Peyer's patch (tissue), 4 donors: ENCODE results near the gene LEPR. TPM values are rescaled to one million over a fixed set of nuclear protein-coding genes. Genes with fewer than 3 reads are reported as not detected.

Experiments used
- DNase-seq, 3 donors: peaks; one replicate each; pipeline ENCODE4 v3.0.0-alpha.2; 2017 to 2019
- H3K27ac ChIP-seq, 4 donors: fragments of 200-600 bp; sonication (generic); one replicate each; pipeline ENCODE4 v1.5.1; 2016 to 2019
- H3K27me3 ChIP-seq, 2 donors: fragments of 200-600 bp; sonication (generic); one replicate each; pipeline ENCODE4 v1.5.1; 2019
- H3K36me3 ChIP-seq, 3 donors: fragments of 200-600 bp; sonication (generic); one replicate each; pipeline ENCODE4 v1.5.1; 2016 to 2019
- H3K4me1 ChIP-seq, 4 donors: fragments of 200-600 bp; sonication (generic); one replicate each; pipeline ENCODE4 v1.5.1; 2016 to 2019
- H3K4me3 ChIP-seq, 4 donors: fragments of 200-600 bp; sonication (generic); 1 replicate in 3 of 4; 2 replicates in 1 of 4; pipeline ENCODE4 v1.5.1; 2016 to 2019; ENCODE audit warnings: mild to moderate bottlenecking in 1 of 4
- H3K9me3 ChIP-seq, 4 donors: fragments of 200-600 bp; sonication (generic); one replicate each; pipeline ENCODE4 v1.5.1; 2016 to 2019; ENCODE audit warnings: mild to moderate bottlenecking in 1 of 4
- POLR2A ChIP-seq, 2 donors: fragments of 450-650 bp; IDR thresholded peaks; one replicate each; pipeline ENCODE4 v1.5.1; 2017; ENCODE audit warnings: antibody characterized with exemption in 2 of 2, mild to moderate bottlenecking in 2 of 2, moderate library complexity in 2 of 2
- total RNA-seq, 4 donors: library from RNA; depleted of rRNA; stranded (reverse); fragments of >200 nt; gene quantifications; one replicate each; pipeline ENCODE4 v1.1.0, GENCODE V29; 2016
- TF ChIP-seq, protein P1 (sequence below), 6 experiments: fragments of 450-650 bp in 4 of 6; fragments of 200-600 bp in 2 of 6; sonication (generic) in 1 of 6; IDR thresholded peaks; one replicate each; pipeline ENCODE4 v1.5.1; 2017 to 2019; ENCODE audit warnings: antibody characterized with exemption in 6 of 6, mild to moderate bottlenecking in 3 of 6, moderate library complexity in 1 of 6

The LEPR gene
- total RNA-seq, 4 donors from 2014 or later: 4.1 to 22.0 (median 9.9) TPM

DNA sequence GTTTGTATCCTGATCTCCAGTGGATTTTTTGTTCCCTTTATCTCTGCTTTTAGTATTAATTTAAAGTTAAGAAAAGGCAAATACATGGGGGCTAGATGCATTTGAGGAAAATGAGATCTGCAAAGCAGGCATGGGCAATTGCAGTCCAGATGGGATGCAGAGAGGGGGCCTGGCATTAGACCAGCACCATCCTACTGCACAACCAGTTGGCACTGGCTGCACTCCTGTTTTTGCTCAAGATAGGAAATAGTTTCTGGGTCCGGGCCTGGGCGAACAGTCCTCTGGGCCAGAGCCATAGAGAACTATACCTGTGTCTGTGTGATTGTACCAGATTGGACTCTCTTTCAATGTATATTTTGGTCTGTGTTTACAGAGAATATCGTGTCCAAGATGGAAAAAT, 34.0 kb upstream of the LEPR start:
- TF ChIP-seq, protein P1, sequence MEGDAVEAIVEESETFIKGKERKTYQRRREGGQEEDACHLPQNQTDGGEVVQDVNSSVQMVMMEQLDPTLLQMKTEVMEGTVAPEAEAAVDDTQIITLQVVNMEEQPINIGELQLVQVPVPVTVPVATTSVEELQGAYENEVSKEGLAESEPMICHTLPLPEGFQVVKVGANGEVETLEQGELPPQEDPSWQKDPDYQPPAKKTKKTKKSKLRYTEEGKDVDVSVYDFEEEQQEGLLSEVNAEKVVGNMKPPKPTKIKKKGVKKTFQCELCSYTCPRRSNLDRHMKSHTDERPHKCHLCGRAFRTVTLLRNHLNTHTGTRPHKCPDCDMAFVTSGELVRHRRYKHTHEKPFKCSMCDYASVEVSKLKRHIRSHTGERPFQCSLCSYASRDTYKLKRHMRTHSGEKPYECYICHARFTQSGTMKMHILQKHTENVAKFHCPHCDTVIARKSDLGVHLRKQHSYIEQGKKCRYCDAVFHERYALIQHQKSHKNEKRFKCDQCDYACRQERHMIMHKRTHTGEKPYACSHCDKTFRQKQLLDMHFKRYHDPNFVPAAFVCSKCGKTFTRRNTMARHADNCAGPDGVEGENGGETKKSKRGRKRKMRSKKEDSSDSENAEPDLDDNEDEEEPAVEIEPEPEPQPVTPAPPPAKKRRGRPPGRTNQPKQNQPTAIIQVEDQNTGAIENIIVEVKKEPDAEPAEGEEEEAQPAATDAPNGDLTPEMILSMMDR (IDR thresholded peaks at IDR 0.05): no peak
- TF ChIP-seq POLR2A (IDR thresholded peaks at IDR 0.05): no peak
- no peak for DNase-seq
- Histone ChIP-seq H3K27me3 (no peaks in the 10 kb centered on the region), H3K4me1 (no peaks in the 10 kb centered on the region), H3K36me3 (no peaks in the 10 kb centered on the region), H3K4me3 (no peak overlapping the region), H3K27ac (no peak overlapping the region), H3K9me3 (no peaks in the 10 kb centered on the region)

DNA sequence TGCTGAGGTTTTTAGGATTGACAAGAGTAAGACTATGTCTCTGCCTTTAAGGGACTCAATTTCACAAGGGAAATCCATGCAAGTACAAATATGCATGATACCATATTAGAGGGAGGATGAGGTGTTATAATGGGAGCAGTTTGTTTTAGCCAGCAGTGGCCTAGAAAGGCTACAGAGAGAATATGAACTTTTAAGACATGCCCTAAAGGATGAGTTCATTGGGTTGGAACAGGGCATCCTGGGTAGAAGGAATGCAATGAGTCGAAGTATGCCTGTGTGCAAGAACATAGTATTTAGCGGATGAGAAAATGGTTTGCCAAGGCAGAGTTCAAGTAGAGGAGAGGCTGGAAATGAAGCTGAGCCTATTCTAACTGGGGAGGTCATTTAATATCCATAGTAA, 32.6 kb upstream of the LEPR start:
- no peaks in the 10 kb centered on the region for H3K9me3 ChIP-seq
- DNase-seq: no peak

GRCh38 chr1:65388908-65389695, 31.4 kb upstream of the LEPR start:
- no peaks in the 10 kb centered on the region for H3K36me3 ChIP-seq
- no peaks in the 10 kb centered on the region for H3K27me3 ChIP-seq
- no peak overlapping the region for H3K27ac ChIP-seq
- no peak overlapping the region for H3K4me3 ChIP-seq
- TF ChIP-seq, protein P1 (IDR thresholded peaks at IDR 0.05): no peak
- TF ChIP-seq POLR2A (IDR thresholded peaks at IDR 0.05): no peak
- no peak for DNase-seq
- no peaks in the 10 kb centered on the region for H3K9me3 ChIP-seq
- H3K4me1 ChIP-seq: no peaks in the 10 kb centered on the region

More for the DNA sequence above, 32.6 kb upstream of the LEPR start:
- H3K4me1 ChIP-seq: no peaks in the 10 kb centered on the region
- TF ChIP-seq POLR2A (IDR thresholded peaks at IDR 0.05): no peak
- TF ChIP-seq, protein P1 (IDR thresholded peaks at IDR 0.05): no peak
- no peaks in the 10 kb centered on the region for H3K36me3 ChIP-seq
- no peak overlapping the region for H3K4me3 ChIP-seq
- H3K27ac ChIP-seq: no peak overlapping the region
- H3K27me3 ChIP-seq: no peaks in the 10 kb centered on the region

- no peak for TF ChIP-seq POLR2A (IDR thresholded peaks at IDR 0.05)
- TF ChIP-seq, protein P1 (IDR thresholded peaks at IDR 0.05): no peak
- Histone ChIP-seq H3K9me3 (no peaks in the 10 kb centered on the region), H3K27ac (no peak overlapping the region), H3K36me3 (no peaks in the 10 kb centered on the region), H3K4me1 (no peaks in the 10 kb centered on the region), H3K4me3 (no peak overlapping the region), H3K27me3 (no peaks in the 10 kb centered on the region)
- no peak for DNase-seq
Observed at GRCh38 chr1:65392497-65392896, 28.0 kb upstream of the LEPR start.

DNA sequence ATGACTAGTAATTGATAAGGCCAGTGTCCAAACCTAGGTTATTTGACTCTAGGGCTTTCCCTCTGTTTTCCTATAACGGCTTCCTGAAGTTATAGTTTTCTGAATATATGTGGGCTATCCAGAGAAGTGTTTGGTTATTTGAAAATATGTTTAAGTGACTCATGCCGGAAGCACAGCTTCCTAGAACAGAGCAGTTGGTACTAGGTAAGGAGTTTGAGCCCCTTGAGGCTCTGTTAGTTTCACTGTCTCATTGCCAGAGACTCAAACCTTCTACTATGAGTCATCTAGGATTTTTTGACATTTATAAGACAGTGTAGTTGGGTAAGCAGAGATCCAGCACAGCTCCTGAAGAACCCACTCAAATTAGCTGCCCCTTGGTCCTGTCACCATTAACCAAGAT, 27.1 kb upstream of the LEPR start:
- Histone ChIP-seq H3K4me1 (no peaks in the 10 kb centered on the region), H3K27me3 (no peaks in the 10 kb centered on the region), H3K36me3 (no peaks in the 10 kb centered on the region), H3K27ac (no peak overlapping the region), H3K4me3 (no peak overlapping the region), H3K9me3 (no peaks in the 10 kb centered on the region)
- no peak for TF ChIP-seq POLR2A (IDR thresholded peaks at IDR 0.05)
- TF ChIP-seq, protein P1 (IDR thresholded peaks at IDR 0.05): no peak
- no peak for DNase-seq
